GM10847 (cell line): ENCODE measurements around the gene CDH23.

Experiments
- POLR2A ChIP-seq: IDR thresholded peaks from 2 replicates; pipeline ENCODE4 v1.6.1; 2011; ENCODE audit not compliant: insufficient read length; ENCODE audit errors: extremely low read depth

CDH23 gene

DNA sequence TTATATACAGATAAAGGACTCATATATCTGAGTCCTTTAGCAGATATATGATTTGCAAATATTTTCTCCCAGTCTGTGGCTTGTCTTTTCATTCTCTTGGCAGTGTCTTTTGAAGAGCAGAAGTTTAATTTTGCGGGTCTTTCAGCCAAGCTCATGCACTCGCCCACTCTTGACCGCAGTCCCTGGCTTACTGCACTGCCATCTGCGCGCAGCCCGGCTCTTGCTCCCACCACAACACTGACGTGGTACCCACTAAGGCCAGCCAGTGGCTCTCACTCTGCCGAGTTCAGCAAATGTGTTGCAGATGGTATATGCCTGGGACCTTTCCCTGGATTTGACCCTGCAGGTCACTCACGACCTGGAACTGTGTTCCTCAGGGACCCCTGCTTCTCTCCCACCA is 74.3 kb downstream of the CDH23 start:
- no peak for TF ChIP-seq POLR2A

DNA sequence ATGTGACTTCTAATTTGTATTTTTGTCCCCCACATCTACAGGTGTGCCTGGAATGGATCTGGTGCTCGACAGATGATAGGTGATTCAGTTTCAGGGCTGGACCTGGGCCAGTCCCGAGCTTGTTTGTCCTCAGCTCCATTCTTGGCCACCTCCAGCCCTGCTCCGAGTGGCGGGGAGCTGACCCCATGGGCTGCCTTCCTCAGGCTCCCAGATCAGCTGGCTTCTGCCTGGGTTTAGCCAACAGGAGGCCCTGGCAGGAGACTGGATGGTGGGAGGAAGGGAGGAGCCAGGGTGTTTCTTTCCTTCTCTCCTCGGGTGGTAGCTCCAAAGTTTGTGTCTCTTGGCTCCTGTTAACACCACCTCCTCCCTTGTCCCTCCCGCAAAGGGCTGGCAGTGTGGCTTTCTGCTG is 75.2 kb downstream of the CDH23 start:
- TF ChIP-seq POLR2A, result no peak

DNA sequence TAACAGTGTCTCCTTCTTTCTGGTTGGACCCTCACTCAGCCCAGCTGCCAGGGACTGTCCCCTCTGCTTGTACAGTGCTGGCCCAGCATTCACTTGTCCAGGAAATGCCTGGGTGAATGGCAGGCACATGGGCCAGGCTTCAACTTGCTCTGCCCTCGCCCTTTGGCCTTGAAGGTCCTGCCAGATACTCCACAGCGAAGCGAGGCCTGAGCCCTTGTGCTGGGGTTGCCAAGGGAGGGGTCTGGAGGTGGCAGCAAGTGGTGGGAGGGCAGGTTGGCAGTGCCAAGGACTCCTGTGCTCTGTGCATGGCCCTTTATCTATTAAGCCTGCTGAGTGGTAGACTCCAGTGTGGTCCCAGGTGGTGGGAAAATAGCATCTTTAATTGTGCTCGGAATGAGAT is 75.7 kb downstream of the CDH23 start:
- TF ChIP-seq POLR2A, result no peak

DNA sequence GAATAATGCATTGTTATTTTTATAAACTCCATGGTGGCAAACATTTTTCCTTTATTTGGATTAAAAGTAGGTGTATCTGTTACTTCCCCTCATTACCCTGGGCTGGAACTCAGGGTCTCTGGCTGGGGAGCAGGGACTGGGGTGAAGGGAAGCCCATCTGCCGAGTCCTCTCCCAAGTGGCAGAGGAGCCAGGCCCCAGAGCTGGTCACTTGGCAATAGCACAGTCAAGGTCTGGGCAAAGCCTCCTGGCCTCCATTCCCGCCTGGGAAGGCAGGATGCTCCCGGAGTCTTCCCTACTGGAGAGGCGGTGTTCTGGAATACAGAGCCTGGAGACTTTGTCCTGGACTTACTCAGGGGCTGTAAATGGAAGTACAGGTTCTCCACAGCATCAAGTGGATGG is 76.2 kb downstream of the CDH23 start:
- TF ChIP-seq POLR2A, result no peak

DNA sequence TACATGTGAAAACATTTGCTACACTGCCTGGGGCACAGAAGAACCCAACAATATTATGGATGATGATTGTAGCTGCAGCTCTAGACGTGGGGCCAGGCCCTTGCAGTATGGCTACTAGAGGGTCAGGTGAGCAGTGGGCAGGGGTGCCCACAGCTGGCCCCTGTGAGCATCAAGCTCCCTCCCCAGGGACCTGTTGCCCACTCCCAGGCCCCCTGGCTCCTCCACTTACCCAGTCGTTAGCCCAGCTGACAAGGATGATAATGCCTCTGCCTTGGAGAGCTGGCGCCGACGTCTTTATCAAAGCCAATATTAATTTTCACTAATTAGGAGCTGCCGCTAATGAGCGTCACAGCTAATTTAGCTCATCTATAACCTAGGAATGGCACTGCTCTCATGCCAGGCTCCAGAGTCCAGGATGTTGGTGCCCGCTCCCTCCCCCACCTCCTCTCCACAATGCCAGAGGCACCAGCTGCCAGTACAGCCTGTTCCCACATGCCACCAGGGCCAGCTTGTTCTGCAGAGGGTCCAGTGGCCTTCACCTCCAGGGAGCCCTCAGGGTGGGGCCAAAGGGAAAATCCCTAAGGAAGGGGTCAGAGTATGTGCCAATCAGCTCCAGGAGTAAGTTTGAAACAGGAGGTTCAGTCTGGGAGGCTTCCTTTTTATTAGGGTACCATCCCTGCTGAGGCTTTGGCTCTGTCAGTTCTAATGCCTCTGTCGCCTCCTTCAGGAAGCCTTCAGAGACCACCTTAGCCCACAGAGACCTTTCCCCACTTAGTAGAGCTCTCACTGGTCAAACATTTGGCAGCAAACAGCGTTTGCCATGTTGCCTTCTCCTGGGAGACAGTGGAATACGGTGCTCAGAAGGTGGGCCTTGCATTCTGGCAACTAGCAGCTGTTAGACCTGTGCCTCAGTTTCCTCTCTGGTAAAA is 77.2 kb downstream of the CDH23 start:
- TF ChIP-seq POLR2A, result no peak

DNA sequence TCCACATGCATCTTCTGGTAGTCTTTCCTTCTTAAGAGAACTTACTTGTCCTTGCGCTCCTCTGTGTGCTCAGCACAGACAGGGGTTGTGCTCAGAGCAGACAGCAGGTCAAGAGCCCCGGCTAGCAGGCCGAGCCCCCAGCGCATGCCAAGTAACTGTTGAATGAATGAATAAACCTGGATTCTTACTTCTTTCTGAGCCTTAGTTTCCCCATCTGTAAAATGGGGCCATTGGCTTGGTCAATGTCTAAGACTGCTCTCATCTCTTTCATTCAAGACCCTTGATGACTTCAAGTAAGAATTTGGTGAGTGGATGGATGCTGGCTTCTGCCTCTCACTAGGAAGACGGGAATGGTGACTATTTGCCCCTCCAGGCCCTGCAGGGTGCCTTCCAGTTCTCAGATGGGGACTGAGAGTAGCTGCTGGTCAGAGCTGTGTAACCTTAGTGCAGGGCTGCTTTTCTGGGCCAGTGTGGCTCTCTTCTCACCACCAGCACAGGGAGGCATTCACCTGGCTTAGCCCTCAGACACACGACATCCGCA is 78.1 kb downstream of the CDH23 start:
- no peak for TF ChIP-seq POLR2A

DNA sequence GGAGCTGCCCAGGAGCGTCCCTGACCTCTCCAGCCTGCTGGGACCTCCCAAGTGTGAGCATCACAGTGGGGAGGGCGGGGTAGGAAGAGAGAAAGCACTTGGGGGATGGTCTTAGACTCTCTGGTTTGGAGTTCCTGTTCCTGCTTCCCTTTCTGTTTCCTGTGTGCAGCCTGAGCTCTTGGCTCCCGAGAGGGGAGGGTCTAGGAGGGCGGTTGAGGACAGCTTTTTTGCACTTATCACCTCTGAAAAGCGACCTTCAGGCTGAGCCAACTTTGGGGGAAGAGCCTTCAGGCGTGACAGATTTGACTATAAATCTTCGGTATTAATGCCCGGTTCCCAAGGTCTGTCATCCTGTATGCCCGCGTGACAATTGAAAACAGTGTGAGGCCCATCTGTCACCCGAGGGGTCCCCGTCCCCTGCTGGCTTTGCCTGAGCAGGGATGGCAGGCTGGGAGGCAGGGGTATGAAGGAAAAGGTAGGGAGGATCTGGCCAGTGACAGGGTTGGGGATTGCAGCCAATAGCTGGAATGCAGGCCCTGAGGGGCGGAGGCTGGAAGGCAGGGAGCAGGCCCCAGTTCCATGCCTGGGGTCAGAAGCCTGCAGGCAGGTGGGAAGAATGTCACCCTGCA is 78.6 kb downstream of the CDH23 start:
- no peak for TF ChIP-seq POLR2A

DNA sequence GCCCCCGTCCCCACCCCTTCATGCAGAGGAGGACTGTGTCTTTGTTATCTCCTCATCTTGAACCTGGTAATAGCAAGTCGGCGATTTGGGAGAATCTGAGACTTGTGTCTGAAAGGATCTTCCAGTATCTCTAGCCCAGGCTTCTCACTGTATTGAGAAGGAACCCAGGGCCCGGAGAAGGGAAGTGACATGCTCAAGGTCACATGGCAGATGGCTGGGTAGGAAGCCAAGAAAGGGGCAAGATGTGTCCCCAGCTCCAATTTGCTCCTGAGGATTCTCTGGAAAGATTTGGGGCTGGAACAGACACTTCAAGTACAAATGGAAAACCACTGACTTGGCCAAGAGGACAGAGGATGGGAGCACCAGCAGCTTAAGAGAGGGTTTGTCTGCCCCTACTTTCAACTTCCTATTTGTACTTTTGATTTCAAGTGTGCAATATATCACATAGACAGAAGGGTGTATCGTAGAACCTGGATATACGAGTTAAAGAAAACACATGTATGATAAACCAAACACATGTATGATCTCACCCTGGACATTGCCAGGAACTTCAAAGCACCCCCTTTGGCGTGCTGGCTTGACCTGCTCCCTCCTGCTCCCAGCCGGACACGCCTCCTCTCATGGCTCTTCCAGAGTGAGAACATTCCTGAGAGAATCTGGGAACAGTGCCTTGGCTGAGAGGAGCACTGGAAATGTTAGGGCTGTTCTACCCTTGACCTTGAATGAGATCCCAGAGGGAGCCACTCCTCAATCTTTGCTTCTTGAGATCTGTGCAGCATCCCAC is 79.7 kb downstream of the CDH23 start:
- no peak for TF ChIP-seq POLR2A

DNA sequence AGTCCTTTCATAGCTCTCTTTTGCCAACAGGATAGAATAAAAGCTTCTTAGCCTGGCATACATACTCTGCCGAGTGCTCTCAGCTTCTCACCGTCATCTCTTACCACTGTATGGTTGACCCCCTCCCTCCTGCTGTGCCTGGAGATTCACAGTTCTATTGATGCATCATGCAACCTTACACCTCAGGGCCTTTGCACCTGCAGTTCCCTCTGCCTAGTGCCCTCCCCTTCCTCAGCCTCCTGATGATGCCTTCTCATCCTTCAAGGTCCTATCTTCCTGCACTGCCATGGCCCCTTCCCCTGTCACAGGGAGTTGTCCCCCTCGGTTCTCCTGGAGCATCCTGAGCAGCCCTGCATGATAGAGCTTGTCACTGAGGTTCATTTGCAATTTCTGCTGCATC is 81.5 kb downstream of the CDH23 start:
- TF ChIP-seq POLR2A, result no peak

DNA sequence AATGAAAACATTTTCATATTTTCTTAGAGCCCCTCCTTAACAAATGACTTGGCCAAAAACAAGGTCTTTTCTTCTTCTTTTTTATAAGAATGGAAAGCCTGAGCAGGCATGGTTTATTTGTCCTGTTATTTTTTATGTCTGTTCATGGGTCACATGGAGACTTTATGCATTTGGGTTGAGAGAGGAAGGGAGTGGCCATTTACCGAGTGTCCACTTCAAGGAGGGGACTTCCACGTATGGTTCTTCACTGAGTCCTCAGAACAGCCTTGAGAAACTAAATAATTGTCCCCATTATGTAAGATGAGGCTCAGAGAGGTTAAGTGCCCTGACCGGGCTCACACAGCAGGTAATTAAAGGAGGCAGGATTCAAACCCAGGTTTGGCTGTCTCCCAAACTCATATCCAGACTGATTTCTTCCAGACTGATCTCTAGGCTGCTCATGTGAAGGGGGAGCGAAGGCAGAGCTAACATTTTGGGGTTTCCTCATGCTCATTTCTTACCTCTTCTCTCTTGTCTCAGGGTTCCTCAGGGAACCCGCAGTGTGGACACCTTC is 82.2 kb downstream of the CDH23 start:
- no peak for TF ChIP-seq POLR2A

DNA sequence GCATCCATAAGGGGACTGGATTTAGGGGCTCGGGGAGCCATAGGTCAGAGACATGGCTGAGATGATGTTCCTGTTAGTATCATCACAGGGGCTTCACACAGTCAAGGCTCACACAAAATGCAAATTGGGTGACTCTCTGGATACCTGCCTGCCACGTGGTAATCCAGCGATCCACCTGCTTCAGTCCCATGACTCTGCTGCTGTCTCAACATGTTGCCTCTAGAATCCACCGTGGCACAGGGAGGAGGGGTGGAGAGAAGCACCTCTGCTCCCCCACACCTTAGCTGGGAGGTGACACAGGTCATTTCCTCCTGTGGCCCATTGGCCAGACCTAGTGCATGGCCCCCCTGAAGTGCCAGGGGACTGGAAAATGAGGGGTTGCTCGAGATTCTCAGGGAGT is 83.1 kb downstream of the CDH23 start:
- TF ChIP-seq POLR2A, result no peak

DNA sequence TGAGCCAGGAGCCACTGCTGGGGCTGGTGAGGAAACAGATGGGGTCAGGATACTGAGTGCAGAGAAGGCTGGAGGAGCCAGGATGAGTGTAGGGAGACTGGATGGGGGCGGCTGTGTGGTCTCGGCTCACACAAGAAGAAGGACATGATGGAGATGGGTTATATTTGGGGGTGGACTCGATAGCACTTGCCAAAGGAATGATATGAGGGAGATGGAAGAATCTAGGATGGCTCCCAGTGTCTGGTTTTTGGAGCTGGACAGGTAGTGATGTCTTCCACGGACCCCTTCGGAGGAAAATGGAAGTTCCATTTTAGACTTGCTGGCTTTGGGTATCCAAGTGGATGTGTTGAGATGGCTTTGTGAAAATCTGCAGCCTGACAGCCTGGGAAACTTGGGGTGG is 83.9 kb downstream of the CDH23 start:
- TF ChIP-seq POLR2A, result no peak

DNA sequence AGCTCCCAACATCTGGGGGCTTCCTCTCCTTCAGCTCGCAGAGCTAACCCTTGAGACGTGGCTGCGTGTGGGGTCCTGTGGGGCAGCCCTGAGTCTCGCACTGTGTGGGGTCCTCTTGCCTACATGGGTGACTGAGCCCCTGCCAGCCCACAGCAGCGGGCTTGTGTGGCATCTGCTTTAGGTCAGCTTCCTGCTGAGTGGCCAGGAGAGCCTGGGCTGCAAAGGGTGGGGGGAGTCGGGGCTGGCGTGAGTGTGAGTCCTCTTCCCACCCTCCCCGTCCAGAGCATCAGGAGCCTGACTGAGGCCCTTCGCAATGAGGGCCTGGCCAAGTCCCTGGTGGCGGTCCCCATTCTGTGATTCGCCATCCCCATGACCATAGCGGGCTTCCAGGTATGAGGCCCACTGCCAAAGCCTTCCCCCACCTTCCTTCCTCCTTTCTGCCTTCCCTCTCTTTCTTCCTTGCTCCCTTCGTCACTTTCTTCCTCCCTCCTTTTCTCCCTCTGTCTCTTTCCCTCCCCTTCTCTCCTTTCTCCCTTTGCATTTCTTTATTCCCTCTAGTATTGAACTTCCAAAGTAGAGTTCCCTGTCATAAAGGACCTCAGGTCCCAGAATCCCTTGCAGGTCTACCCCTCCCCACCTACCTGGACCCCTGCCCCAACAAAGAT is 85.2 kb downstream of the CDH23 start:
- no peak for TF ChIP-seq POLR2A

DNA sequence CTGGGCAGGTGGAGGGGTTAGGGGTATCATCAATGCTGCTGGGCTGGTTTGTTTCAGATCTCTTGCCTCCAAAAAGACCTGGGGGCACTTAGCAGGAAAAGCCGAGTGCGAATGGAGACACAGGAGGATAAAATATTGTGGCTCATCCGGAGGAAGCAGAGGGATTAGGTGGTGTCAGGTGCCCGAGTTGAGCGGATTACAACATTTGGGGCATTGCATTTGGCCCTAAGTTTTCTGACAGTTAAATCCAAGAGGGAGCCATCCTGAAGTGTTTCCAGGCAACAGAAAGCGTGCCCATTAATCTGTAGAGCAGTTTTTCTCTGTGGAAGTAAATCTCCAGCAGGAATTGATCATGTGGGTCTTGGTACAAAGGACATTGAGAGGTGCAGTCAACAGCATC is 85.9 kb downstream of the CDH23 start:
- TF ChIP-seq POLR2A, result no peak

DNA sequence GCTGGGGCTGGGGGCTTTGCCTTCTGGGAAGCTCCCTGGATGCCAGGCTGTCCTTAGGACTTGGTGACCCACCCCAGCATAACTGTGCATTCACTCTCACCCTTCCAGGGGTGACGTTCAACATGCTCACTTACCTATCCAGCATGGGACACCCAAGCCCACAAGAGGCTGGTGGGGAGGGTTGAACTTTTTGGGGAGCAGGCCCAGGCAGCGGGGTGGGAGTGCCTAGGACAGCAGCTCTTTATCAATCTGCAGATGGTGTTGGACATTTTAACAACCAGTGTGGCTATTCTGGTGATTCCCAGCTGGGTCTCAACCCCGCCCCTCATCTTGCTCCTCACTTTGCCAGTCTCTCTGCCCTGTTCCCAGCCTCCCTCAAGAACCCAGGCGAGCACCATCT is 86.4 kb downstream of the CDH23 start:
- TF ChIP-seq POLR2A, result no peak
